Heart left ventricle (tissue), 16 donors: ENCODE results near the gene POLH. TPM values are rescaled to one million over a fixed set of nuclear protein-coding genes. Genes with fewer than 3 reads are reported as not detected.

ENCODE experiments used
- ATAC-seq, 4 donors: fragments of 200-7000 bp; cut with Tn5 transposase; one replicate each; pipeline ENCODE4 v1.9.1; 2020 to 2022; ENCODE audit warnings: moderate library complexity in 4 of 4, mild to moderate bottlenecking in 3 of 4, moderate number of reproducible peaks in 1 of 4
- DNase-seq, 5 donors: peaks; one replicate each; pipeline ENCODE4 v3.0.0-alpha.2; 2020
- H3K27ac ChIP-seq, 12 donors: fragments of 200-600 bp; sonication (generic) in 4 of 12; one replicate each; pipeline versions ENCODE4 v1.5.0 to v1.8.0; 2016 to 2022; ENCODE audit warnings: mild to moderate bottlenecking in 2 of 12
- H3K27me3 ChIP-seq, 9 donors: fragments of 200-600 bp; sonication (generic) in 2 of 9; one replicate each; pipeline versions ENCODE4 v1.5.1 to v1.8.0; 2016 to 2022; ENCODE audit warnings: mild to moderate bottlenecking in 3 of 9
- H3K36me3 ChIP-seq, 9 donors: fragments of 200-600 bp; sonication (generic) in 2 of 9; one replicate each; pipeline versions ENCODE4 v1.5.0 to v1.8.0; 2018 to 2022; ENCODE audit warnings: mild to moderate bottlenecking in 2 of 9
- H3K4me1 ChIP-seq, 12 donors: fragments of 200-600 bp; sonication (generic) in 4 of 12; one replicate each; pipeline versions ENCODE4 v1.5.0 to v1.8.0; 2016 to 2022; ENCODE audit warnings: mild to moderate bottlenecking in 3 of 12
- H3K4me3 ChIP-seq, 12 donors: fragments of 200-600 bp; sonication (generic) in 4 of 12; one replicate each; pipeline versions ENCODE4 v1.5.0 to v1.8.0; 2017 to 2022; ENCODE audit warnings: mild to moderate bottlenecking in 9 of 12, moderate library complexity in 4 of 12
- H3K9me3 ChIP-seq, 12 donors: fragments of 200-600 bp; sonication (generic) in 4 of 12; one replicate each; pipeline versions ENCODE4 v1.5.0 to v1.8.0; 2016 to 2022; ENCODE audit warnings: mild to moderate bottlenecking in 1 of 12
- CTCF ChIP-seq, 12 donors: fragments of 200-600 bp; sonication (generic) in 4 of 12; IDR thresholded peaks; one replicate each; pipeline versions ENCODE4 v1.5.0 to v1.8.0; 2018 to 2022; ENCODE audit warnings: antibody characterized with exemption in 12 of 12, mild to moderate bottlenecking in 5 of 12
- POLR2A ChIP-seq, 2 donors: fragments of 450-650 bp; IDR thresholded peaks; one replicate each; pipeline ENCODE4 v1.6.1; 2017; ENCODE audit warnings: antibody characterized with exemption in 2 of 2, mild to moderate bottlenecking in 2 of 2, moderate library complexity in 2 of 2
- WGBS, 4 donors: extraction: QIAGEN DNeasy Blood & Tissue Kit in 2 of 4; methylation state at CpG; one replicate each; pipeline versions ENCODE4 v1.1.5 to v1.1.7; 2013 to 2018; 5-methylcytosine and 5-hydroxymethylcytosine counted together
- intact Hi-C, 10 donors: fragments of 100-400 bp; cut with DNase I; formaldehyde crosslinking; loops; one replicate each; pipeline versions ENCODE4 v1.11.1 to v1.14.2; 2022
- polyA plus RNA-seq, 2 donors: library from polyadenylated mRNA; stranded (reverse); fragments of 200-250 nt; gene quantifications; one replicate each; pipeline ENCODE4 v1.2.3, GENCODE V29; 2013
- total RNA-seq, 9 donors: library from RNA; depleted of rRNA in 2 of 9; stranded (reverse); fragments of >200 nt in 2 of 9; fragmentation: NEBNext Ultra II Directional in 3 of 9; extraction: Animal tissue kit (Norgen Biotek cat#: 25700) in 3 of 9; gene quantifications; one replicate each; pipeline versions ENCODE4 v1.1.0 to v1.2.4, GENCODE V29; 2016 to 2023
- donor health status: ischemic (EF 13 %, LVEDD 7.1; RV severe dilation, severe dysfunction).
- donor health status: healthy with polysubstance abuse.
- donor health status: DM: no; HTN: yes; CAD: no.
- donor health status: DM: no; HTN: no; CAD: no.
- donor health status: ischemic (EF 25% LVEDD 6.9; RV normal size, moderate dysfunction).
- donor health status: ischemic (EF 25% LVEDD 5.7; RV mildly dilated, moderate dysfunction).
- donor health status: healthy.
- donor health status: DM: yes; HTN: yes; CAD: no.
- donor health status: ischemic (EF 35%, LVEDD 5.7; RV mildly dilated, moderate dysfunction).
- donor health status: nonischemic (EF 11% LVEDD 7.7; RV severe dilation, severe dysfunction).
- donor health status: DM: yes; HTN: yes; CAD: no.
- donor health status: PGD.
- donor health status: ischemic (EF 29% LVEDD 5.4; RV normal size, mild dysfunction).
- donor health status: nonischemic (EF 23%, LVEDD 6.1; RV moderate dilation, normal function).

Gene POLH
- total and polyA plus RNA-seq, 11 donors: 2.3 to 12.2 (median 8.2) TPM

DNA sequence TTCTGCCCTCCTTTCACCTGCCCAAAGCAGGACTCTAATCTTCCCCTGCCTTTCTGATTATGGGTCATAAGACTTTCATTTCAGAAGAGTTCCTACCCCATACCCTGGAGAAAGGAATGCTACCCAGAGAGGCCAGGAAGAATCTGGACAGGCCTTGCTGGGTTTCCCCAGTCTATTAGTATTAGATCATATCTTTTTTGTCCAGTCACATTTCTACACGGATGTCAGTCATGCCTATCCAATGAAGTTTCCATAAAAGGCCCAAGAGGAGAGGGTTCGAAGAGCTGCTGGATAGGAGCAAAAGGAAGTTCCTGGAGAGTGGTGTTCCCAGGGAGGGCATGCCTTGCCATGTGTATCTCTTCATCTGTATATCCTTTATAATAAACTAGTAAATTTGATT is 3.2 kb downstream of the POLH start:
- Histone ChIP-seq H3K27me3 (no peaks in the 10 kb centered on the region), H3K4me3 (no peak overlapping the region), H3K4me1 (peaks cover 4 to 43% (median 30%) of the 10 kb centered on the region in 12 donors), H3K27ac (peak overlapping the region in 5 of 12 donors; percentile 1 to 53 (median 40)), H3K36me3 (peaks cover 0 to 19% (median 16%) of the 10 kb centered on the region in 9 donors), H3K9me3 (no peaks in the 10 kb centered on the region)
- TF ChIP-seq CTCF (IDR thresholded peaks at IDR 0.05) (no peak), POLR2A (IDR thresholded peaks at IDR 0.05) (no peak)
- 42 to 52% (median 48%) methylated on average over 2 of the region's 2 CpGs for WGBS, 4 donors
- intact Hi-C loops: loop anchor here in 2 of 10 donors (5.0 kb wide), 1 partner anchor 62 kb away; the partner anchor contains the start of genes POLR1C (in 2 of the 2) and YIPF3 (in 2 of the 2)
- DNase-seq: no peak
- no peak for ATAC-seq

- no peaks in the 10 kb centered on the region for H3K9me3 ChIP-seq
- ATAC-seq (no peak), DNase-seq (no peak)
- H3K4me1 ChIP-seq: peaks cover 0 to 17% (median 8%) of the 10 kb centered on the region in 12 donors
- no peaks in the 10 kb centered on the region for H3K27me3 ChIP-seq
- TF ChIP-seq CTCF (IDR thresholded peaks at IDR 0.05) (no peak), POLR2A (IDR thresholded peaks at IDR 0.05) (no peak)
- no peak overlapping the region for H3K4me3 ChIP-seq
- whole genome bisulfite sequencing, 4 donors: 81 to 90% (median 84%) methylated on average over 5 of the region's 5 CpGs
- intact Hi-C loops: no loop called here
- no peak overlapping the region for H3K27ac ChIP-seq
- H3K36me3 ChIP-seq: peaks cover 2 to 56% (median 51%) of the 10 kb centered on the region in 9 donors
Measured at GRCh38 chr6:43582911-43583310, 6.9 kb downstream of the POLH start.

DNA sequence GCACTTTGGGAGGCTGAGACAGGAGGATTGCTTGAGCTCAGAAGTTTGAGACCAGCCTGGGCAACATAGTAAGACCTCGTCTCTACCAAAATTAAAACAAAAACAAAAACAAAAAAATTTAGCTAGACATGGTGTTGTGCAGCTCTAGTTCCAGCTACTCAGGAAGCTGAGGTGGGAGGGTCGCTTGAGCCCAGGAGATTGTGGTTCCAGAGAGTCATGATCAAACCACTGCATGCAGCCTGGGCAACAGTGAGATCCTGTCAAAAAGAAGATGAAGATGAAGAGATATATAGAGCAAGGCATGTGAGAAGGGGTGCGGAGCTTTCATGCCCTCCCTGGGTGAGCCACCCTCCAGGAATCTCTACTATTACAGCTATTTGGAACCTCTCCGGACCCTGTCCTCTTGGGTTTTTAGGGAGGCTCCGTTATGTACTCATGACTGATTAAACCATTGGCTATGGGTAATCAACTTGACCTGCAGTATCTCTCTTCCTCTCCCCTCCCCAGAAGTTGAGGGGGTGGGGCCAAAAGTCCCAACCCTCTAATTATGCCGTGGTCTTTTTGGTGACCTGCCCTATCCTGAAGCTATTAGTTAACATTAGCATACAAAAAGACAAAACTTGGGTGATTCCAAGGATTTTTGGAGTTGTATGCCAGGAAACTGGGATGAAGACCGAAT is 9.0 kb downstream of the POLH start:
- no peak for ATAC-seq

More for the DNA sequence above, 9.0 kb downstream of the POLH start:
- Histone ChIP-seq H3K9me3 (no peaks in the 10 kb centered on the region), H3K27ac (no peak overlapping the region), H3K4me1 (no peaks in the 10 kb centered on the region), H3K36me3 (peaks cover 2 to 77% (median 72%) of the 10 kb centered on the region in 9 donors), H3K27me3 (no peaks in the 10 kb centered on the region), H3K4me3 (no peak overlapping the region)
- no peak for TF ChIP-seq POLR2A (IDR thresholded peaks at IDR 0.05)
- TF ChIP-seq CTCF (IDR thresholded peaks at IDR 0.05): no peak
- DNase-seq: no peak
- intact Hi-C loops: no loop called here
- WGBS, 4 donors: 91 to 95% (median 94%) methylated on average over 7 of the region's 7 CpGs
